ENCODE measurements around the gene TBC1D5.
"Not testable (repeated sequence)": the region's sequence is repeated elsewhere in the genome, so short reads cannot be mapped to it uniquely, and the experiment has no call there.

TBC1D5 gene

GRCh38 chr3:17672506-17672905 is 69.9 kb downstream of the TBC1D5 start:
- Mint-ChIP-seq H3K27me3 (no peaks in the 10 kb centered on the region), H3K27ac (no peak overlapping the region), H3K4me1 (peaks cover 5% of the 10 kb centered on the region), H3K4me3 (no peak overlapping the region), H3K36me3 (peaks cover 17% of the 10 kb centered on the region), H3K9me3 (no peaks in the 10 kb centered on the region)
- DNase-seq (ENCODE audit: low spot score in 2 of 2) (no peak), ATAC-seq (ENCODE audit: low read depth) (no peak)

GRCh38 chr3:17670749-17671148 is 71.7 kb downstream of the TBC1D5 start:
- H3K4me1 Mint-ChIP-seq = peaks cover 2% of the 10 kb centered on the region
- no peaks in the 10 kb centered on the region for H3K9me3 Mint-ChIP-seq
- H3K4me3 Mint-ChIP-seq = no peak overlapping the region
- no peak for ATAC-seq (ENCODE audit: low read depth)
- no peaks in the 10 kb centered on the region for H3K27me3 Mint-ChIP-seq
- no peak for DNase-seq (ENCODE audit: low spot score in 2 of 2)
- H3K27ac Mint-ChIP-seq = no peak overlapping the region
- peaks cover 16% of the 10 kb centered on the region for H3K36me3 Mint-ChIP-seq

DNA sequence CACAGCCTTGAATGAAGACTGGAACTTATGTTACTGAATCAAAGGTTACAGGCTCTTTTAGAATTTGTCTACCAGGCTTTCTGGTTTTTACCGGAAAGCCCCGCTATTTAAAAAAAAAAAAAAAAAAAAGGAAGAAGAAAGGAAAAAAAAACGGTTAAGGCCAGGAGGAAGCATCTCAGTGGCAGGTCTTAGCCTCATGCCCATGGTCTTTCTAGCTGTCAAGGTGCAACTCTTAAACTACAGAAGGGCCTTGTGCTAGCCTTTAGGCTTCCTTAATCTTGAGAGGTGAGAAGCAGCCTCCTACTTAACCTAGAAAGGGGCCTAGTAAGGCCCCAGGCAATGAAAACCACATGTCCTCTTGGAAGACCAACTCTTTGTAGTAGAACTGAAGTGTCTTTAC is 77.5 kb downstream of the TBC1D5 start:
- Mint-ChIP-seq H3K4me3 (no peak overlapping the region), H3K9me3 (no peaks in the 10 kb centered on the region), H3K27ac (peak overlapping the region; percentile 7), H3K27me3 (no peaks in the 10 kb centered on the region), H3K4me1 (peaks cover 10% of the 10 kb centered on the region), H3K36me3 (peaks cover 7% of the 10 kb centered on the region)
- ATAC-seq (ENCODE audit: low read depth) (peak; percentile 53), DNase-seq (ENCODE audit: low spot score in 2 of 2) (no peak)

GRCh38 chr3:17656264-17656663 is 86.2 kb downstream of the TBC1D5 start:
- Mint-ChIP-seq H3K9me3 (no peaks in the 10 kb centered on the region), H3K27ac (no peak overlapping the region), H3K4me3 (no peak overlapping the region), H3K36me3 (no peaks in the 10 kb centered on the region), H3K4me1 (peaks cover 23% of the 10 kb centered on the region), H3K27me3 (no peaks in the 10 kb centered on the region)
- DNase-seq (ENCODE audit: low spot score in 2 of 2) (no peak), ATAC-seq (ENCODE audit: low read depth) (no peak)

GRCh38 chr3:17655743-17656142 is 86.7 kb downstream of the TBC1D5 start:
- Mint-ChIP-seq H3K4me3 (no peak overlapping the region), H3K27ac (no peak overlapping the region), H3K36me3 (no peaks in the 10 kb centered on the region), H3K9me3 (no peaks in the 10 kb centered on the region), H3K4me1 (peaks cover 23% of the 10 kb centered on the region), H3K27me3 (no peaks in the 10 kb centered on the region)
- DNase-seq (ENCODE audit: low spot score in 2 of 2) (no peak), ATAC-seq (ENCODE audit: low read depth) (no peak)

- not testable (repeated sequence) for DNase-seq (ENCODE audit: low spot score in 2 of 2); H3K9me3 Mint-ChIP-seq; H3K27ac Mint-ChIP-seq; H3K27me3 Mint-ChIP-seq; H3K36me3 Mint-ChIP-seq; H3K4me3 Mint-ChIP-seq; ATAC-seq (ENCODE audit: low read depth)
- H3K4me1 Mint-ChIP-seq = peaks cover 13% of the 10 kb centered on the region
These were observed 92.7 kb downstream of the TBC1D5 start for GRCh38 chr3:17649748-17650147.

- H3K27ac Mint-ChIP-seq; ATAC-seq (ENCODE audit: low read depth); H3K4me3 Mint-ChIP-seq; DNase-seq (ENCODE audit: low spot score in 2 of 2); H3K27me3 Mint-ChIP-seq; H3K36me3 Mint-ChIP-seq; H3K9me3 Mint-ChIP-seq: not testable (repeated sequence)
- H3K4me1 Mint-ChIP-seq = peaks cover 13% of the 10 kb centered on the region
These were observed 93.6 kb downstream of the TBC1D5 start for GRCh38 chr3:17648630-17649355.

GRCh38 chr3:17645074-17645698 is 97.2 kb downstream of the TBC1D5 start:
- H3K36me3 Mint-ChIP-seq = peaks cover 8% of the 10 kb centered on the region
- H3K4me1 Mint-ChIP-seq = peaks cover 9% of the 10 kb centered on the region
- ATAC-seq (ENCODE audit: low read depth) (no peak), DNase-seq (ENCODE audit: low spot score in 2 of 2) (peak in 1 of 2 donors; percentile 17)
- H3K9me3 Mint-ChIP-seq = peaks cover 2% of the 10 kb centered on the region
- H3K27ac Mint-ChIP-seq = no peak overlapping the region
- H3K27me3 Mint-ChIP-seq = no peaks in the 10 kb centered on the region
- no peak overlapping the region for H3K4me3 Mint-ChIP-seq

- H3K4me1 Mint-ChIP-seq = peaks cover 12% of the 10 kb centered on the region
- no peaks in the 10 kb centered on the region for H3K9me3 Mint-ChIP-seq
- no peak overlapping the region for H3K4me3 Mint-ChIP-seq
- no peaks in the 10 kb centered on the region for H3K27me3 Mint-ChIP-seq
- peaks cover under 1% of the 10 kb centered on the region for H3K36me3 Mint-ChIP-seq
- ATAC-seq (ENCODE audit: low read depth) (no peak), DNase-seq (ENCODE audit: low spot score in 2 of 2) (no peak)
- no peak overlapping the region for H3K27ac Mint-ChIP-seq
These were observed 98.7 kb downstream of the TBC1D5 start for GRCh38 chr3:17643691-17644090.

DNA sequence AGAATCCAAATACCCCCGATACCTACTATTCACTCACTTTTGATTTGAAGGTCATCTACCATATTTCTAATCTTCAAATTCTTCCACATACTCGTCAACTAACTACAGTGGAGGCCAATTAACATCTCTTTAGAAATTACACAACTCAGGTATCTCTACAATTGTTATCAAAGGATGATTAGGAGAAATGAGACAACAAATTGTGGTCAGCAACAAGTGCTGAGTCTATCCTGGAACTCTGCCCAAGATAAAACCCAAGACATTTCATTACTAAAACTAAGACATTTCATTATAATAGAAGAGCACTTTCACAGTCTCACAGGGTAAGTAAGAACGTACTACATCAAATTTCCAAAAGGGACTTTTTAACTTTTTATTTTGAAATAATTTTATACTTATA is 100.0 kb downstream of the TBC1D5 start:
- no peaks in the 10 kb centered on the region for H3K36me3 Mint-ChIP-seq
- H3K4me3 Mint-ChIP-seq = no peak overlapping the region
- no peaks in the 10 kb centered on the region for H3K27me3 Mint-ChIP-seq
- H3K27ac Mint-ChIP-seq = no peak overlapping the region
- peaks cover 15% of the 10 kb centered on the region for H3K4me1 Mint-ChIP-seq
- ATAC-seq (ENCODE audit: low read depth) = no peak
- no peaks in the 10 kb centered on the region for H3K9me3 Mint-ChIP-seq
- no peak for DNase-seq (ENCODE audit: low spot score in 2 of 2)

DNA sequence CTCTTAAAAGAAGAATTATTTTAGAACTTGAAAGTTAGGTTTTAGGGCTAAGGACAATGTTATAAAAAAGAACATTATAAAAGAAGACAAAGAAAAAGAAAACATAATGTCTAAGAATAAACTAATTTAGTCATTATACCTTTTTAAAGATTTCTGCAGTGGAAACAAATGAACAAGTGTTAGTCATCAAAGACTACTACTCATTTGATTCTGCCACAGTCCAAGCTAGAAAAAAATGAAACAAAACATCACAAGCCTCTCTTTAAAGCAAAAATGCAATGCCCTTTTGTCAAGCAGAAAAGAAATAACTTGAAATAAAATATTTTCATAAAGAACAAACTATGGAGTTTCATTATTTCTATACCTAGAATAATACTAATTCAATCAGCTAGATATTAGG is 102.0 kb downstream of the TBC1D5 start:
- no peak overlapping the region for H3K27ac Mint-ChIP-seq
- H3K4me3 Mint-ChIP-seq = no peak overlapping the region
- ATAC-seq (ENCODE audit: low read depth) (no peak), DNase-seq (ENCODE audit: low spot score in 2 of 2) (no peak)
- H3K9me3 Mint-ChIP-seq = no peaks in the 10 kb centered on the region
- peaks cover 15% of the 10 kb centered on the region for H3K4me1 Mint-ChIP-seq
- no peaks in the 10 kb centered on the region for H3K27me3 Mint-ChIP-seq
- H3K36me3 Mint-ChIP-seq = no peaks in the 10 kb centered on the region

DNA sequence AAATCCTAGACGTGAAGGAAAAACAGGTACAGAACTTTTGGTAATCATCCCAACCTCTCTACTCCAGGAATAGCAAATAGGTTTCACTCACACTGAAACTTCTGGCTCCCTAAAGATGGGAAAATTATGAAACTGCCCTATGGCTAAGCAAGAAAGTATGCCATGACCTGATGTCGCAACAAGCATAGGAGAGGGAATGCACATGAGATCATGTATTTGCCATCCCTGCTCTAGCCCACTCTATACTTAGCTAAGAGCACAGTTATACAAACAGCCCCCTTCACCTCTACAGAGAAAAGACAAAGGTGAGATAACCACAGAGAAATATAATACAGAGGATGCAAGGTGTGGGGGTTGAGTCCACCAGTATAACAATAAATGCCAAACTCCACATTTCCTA is 102.7 kb downstream of the TBC1D5 start:
- Mint-ChIP-seq H3K27ac (no peak overlapping the region), H3K36me3 (peaks cover 3% of the 10 kb centered on the region), H3K27me3 (no peaks in the 10 kb centered on the region)

GRCh38 chr3:17639257-17639656 is 103.2 kb downstream of the TBC1D5 start:
- H3K27me3 Mint-ChIP-seq = no peaks in the 10 kb centered on the region
- H3K36me3 Mint-ChIP-seq = peaks cover 5% of the 10 kb centered on the region
- no peak for ATAC-seq (ENCODE audit: low read depth)
- no peak overlapping the region for H3K4me3 Mint-ChIP-seq
- H3K9me3 Mint-ChIP-seq = peaks cover 1% of the 10 kb centered on the region
- no peak for DNase-seq (ENCODE audit: low spot score in 2 of 2)
- H3K4me1 Mint-ChIP-seq = peaks cover 17% of the 10 kb centered on the region
- H3K27ac Mint-ChIP-seq = no peak overlapping the region

More for the DNA sequence above, 102.7 kb downstream of the TBC1D5 start:
- DNase-seq (ENCODE audit: low spot score in 2 of 2) (no peak), ATAC-seq (ENCODE audit: low read depth) (no peak)
- Mint-ChIP-seq H3K4me3 (no peak overlapping the region), H3K4me1 (peaks cover 15% of the 10 kb centered on the region), H3K9me3 (no peaks in the 10 kb centered on the region)

DNA sequence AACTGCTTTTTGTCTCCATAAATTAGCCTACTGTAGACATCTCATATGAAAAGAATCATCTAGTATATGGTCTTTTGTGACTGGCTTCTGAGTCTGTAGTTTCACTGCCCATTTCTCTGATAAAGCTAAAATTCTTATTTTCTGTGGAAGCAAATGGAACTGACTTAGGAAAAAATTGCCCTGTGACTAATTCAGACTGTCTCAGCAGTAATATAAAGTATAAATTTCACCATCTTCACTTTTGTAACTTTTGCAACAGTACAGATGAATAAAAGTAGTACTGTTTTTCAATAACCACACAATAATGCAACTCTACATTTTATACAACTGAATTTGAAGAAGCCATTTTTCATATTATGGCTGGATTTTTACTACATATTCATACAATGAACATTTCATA is 104.1 kb downstream of the TBC1D5 start:
- ATAC-seq (ENCODE audit: low read depth) = no peak
- Mint-ChIP-seq H3K4me3 (no peak overlapping the region), H3K4me1 (peaks cover 19% of the 10 kb centered on the region), H3K27me3 (no peaks in the 10 kb centered on the region), H3K9me3 (peaks cover 3% of the 10 kb centered on the region), H3K36me3 (peaks cover 7% of the 10 kb centered on the region), H3K27ac (no peak overlapping the region)
- no peak for DNase-seq (ENCODE audit: low spot score in 2 of 2)

DNA sequence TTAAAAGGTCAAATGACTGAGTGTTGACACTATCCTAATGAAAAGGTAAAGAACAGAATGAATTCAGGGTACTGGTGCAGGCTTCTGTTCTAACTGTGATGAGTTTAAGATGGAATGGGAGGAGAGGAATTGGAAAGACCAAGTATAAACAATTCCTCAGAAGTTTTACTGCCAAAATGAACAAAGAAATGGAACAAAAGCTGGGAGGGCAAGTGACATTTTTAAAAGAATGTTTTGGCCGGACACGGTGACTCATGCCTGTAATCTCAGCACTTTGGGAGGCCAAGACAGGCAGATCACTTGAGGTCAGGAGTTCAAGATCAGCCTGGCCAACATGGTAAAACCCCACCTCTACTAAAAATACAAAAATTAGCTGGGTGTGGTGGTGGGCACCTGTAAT is 106.8 kb downstream of the TBC1D5 start:
- not testable (repeated sequence) for DNase-seq (ENCODE audit: low spot score in 2 of 2); H3K4me3 Mint-ChIP-seq; ATAC-seq (ENCODE audit: low read depth); H3K27me3 Mint-ChIP-seq; H3K36me3 Mint-ChIP-seq; H3K27ac Mint-ChIP-seq; H3K9me3 Mint-ChIP-seq
- H3K4me1 Mint-ChIP-seq = peaks cover 20% of the 10 kb centered on the region
